ELF-1 (cell line): ENCODE measurements around the gene F8A3.
"Not testable (repeated sequence)": the region's sequence is repeated elsewhere in the genome, so short reads cannot be mapped to it uniquely, and the experiment has no call there.

Experiments used
- DNase-seq: peaks from one replicate; pipeline ENCODE4 v3.0.0-alpha.2; 2016; ENCODE audit warnings: low read depth, low spot score

Gene F8A3

DNA sequence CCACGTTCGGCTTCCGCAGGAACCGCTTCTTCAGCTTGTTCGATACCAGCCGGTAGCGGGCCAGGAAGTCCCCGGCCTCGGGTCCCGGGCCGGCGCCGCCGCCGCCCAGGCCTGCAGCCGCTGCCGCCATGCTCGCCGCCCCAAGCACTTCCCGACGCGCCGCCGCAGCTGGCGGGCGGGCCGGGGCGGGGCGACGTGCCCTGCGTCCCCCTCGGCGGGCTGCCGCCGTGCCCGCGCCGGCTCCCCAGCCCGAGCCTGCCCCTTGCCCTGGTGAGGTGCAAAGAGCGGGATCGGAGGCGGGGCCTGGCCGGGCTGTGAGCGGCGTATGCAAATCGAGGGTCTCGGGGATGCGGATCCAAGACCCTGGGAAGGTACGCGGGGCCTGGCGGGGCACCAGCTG lies at the start of gene F8A3:
F8A3 (minus strand) TSS at position 150 of the 400 bp plus-strand sequence; CDS start at position 130, 20 bp downstream.
- not testable (repeated sequence) for DNase-seq

DNA sequence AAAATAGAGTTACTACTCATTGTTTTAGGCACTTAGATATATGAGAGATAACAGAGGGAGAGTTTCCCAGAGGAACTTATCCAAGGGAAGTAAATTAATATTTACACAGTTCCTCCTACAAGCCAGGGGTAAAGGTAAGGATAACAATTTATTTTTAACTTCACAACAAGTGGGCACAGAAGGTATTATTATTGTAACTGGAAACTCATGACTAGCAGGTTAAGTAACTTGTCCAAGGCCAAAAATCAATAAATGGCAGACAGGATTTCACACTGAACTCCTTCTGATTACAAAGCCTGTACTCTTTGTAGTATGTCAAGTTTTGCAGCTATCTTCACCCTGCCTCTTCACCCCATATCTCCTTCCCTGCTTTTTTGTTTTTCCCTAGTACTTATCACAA lies 46.9 kb upstream of the F8A3 start:
- DNase-seq, result no peak

DNA sequence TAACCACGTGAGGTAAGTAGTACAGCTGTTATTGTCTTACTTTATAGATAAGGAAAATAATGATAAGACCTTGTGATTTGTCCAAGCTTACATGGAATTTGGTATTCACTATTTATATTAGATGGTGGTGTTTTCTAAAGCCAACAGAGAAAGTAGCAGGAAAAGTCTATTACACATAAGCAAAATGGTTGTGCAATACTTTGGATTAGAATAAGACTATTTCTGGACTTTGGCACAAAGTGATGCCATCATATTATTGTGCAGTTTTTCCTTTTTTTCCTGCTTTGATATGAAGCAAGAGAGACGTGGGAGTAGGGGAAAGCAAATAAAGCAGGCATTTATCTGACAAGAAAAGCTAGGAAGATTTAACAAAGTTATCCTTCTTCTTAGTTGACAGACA lies 36.7 kb upstream of the F8A3 start:
- DNase-seq, result not testable (repeated sequence)

DNA sequence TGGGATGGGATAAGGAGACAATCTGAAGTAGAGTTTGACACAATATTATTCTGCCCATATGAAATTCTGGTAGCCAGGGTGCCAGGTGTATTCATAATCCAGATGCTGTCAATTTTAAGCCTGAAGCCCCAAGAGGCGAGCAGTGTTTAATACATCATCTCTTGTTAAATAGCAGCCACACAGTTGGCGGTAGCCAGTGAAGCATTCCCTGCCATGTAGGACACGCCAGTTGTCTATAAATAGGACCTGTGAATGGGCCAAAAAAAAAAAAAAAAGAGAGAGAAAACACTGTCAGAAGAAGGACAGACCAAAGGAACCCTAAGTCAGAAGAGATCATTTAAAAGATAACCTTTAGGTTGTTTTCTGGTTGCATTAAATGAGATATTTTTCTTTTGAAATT lies 33.0 kb upstream of the F8A3 start:
- DNase-seq, result not testable (repeated sequence)

DNA sequence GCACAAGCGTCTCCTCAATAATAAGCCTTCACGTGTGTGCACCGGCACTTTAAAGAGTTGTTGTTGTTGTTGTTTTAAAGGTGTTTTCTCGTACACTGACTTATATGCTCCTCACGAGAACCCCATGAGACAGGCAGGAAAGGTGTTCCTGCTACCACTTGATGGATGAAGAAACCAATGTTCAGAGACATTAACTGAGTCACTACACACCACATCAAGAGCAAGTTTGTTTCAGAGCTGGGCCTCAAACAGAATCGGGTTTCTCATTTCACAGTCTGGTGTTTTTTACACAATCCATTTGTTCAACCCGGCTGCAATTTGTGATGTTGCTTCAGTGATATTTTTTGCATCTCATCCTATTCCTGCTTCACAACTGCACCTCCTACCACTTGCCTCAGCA lies 18.7 kb upstream of the F8A3 start:
- not testable (repeated sequence) for DNase-seq

DNA sequence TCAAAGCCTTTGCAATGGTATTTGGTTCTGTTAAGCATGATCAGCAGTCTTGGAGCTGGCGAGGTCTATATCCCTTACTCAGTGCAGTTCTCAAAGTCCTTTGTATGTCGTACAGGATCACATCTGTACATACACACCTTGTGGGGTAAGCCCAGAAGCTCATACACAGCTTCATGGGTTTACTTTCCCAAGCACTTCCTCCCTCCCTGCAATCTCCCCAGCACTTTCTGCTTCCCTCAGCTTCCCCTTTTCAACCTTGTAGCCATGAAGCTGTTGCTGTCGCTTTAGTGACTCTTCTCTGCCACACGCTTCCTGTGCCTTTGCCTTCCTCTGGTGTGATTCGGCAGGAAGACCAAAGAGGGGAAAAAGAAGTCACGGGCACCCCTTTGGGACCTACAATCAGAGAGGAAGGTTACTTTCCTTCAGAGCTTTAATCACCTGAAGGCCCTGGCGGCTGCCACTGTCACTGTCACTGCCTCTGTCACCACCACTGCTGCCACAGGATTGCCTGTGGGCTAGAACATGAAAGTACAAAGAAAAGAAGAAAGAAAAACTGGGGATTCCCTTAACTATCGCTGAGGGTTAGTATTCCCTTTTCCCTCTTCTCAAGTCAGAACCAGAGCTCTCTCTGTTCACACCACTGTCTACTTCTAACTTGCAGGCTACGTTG lies 8.0 kb upstream of the F8A3 start:
- not testable (repeated sequence) for DNase-seq

DNA sequence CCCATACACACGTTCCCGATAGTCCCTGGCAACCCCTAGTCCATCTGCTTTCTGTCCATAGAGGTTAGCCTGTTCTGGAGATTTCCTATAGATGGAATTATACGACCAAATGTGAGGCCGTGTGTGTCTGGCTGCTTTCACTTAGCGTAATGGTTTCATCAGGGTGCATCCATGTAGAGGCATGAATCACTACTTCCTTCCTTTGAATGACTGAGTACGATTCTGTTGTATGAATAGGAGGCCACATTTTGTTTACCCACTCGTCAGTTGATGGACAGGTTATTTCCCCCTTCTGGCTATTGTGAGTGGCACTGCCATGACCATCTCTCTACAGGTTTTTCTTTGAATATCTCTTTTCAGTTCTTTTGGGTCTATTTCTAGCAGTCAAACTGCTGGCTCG lies 2.1 kb upstream of the F8A3 start:
- not testable (repeated sequence) for DNase-seq

DNA sequence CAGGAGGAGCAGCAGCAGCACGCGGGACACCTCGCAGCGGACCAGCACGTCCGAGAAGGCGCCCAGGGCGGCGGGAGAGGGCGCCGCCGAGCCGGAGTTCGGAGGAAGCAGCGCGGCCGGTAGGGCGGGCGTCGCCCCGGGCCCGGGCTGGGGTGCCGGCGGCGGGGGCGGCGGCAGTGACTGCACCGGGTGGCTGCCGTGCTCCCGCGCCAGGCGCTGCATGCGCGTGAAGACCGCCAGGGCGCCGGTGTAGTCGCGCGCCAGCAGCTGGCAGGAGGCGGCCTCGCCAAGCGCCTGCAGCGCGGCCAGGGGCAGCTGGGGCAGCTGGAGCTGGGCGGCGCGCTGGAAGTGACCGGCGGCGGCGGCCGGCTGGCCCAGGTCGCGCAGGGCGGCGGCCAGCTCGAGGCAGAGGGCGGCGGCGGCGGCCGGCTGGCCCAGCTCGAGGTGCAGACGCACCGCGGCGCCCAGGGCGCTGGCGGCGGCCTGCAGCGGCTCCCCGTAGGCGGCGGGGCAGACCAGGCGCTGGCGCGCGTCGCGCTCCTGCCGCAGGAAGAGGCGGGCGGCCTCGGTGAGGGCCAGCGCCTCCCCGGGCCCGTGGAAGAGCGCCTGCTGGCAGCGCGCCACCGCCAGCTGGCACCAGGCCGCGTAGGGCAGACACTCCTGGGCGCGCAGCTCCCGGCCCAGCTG lies 516 bp downstream of the F8A3 start:
- DNase-seq, result not testable (repeated sequence)

DNA sequence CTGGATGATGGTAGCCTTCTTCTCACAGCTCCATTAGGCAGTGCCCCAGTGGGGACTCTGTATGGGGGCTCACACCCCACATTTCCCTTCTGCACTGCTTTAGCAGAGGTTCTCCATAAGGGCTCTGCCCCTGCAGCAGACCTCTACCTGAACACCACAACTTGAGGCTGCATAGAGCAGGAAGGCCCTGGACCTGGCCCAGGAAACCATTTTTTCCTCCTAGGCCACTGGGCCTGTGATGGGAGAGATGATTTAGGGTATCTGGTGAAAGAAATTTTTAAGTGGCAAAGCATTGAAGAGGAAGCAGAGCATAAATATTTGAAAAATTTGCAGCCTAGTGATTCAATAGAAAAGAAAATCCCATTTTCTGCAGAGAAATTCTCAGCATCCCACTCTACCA lies 17.3 kb downstream of the F8A3 start:
- DNase-seq, result no peak

DNA sequence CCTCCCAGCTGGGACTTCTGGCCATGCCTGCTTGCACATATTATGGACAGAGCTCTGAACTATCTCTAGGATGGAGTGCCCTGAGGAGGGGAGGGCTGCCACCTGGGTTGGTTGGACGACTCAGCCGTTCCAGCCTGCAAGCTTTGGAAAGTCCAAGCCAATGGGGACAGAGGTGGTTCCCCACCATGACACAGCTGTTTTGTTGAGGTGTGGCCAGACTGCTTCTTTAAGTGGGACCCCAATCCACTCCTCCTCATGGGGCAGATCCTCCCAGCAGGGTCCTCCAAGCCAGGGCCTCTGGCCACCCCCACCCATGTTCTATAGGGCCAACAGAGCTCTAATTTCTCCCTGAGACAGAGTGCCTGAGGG lies 22.7 kb downstream of the F8A3 start:
- DNase-seq, result no peak

DNA sequence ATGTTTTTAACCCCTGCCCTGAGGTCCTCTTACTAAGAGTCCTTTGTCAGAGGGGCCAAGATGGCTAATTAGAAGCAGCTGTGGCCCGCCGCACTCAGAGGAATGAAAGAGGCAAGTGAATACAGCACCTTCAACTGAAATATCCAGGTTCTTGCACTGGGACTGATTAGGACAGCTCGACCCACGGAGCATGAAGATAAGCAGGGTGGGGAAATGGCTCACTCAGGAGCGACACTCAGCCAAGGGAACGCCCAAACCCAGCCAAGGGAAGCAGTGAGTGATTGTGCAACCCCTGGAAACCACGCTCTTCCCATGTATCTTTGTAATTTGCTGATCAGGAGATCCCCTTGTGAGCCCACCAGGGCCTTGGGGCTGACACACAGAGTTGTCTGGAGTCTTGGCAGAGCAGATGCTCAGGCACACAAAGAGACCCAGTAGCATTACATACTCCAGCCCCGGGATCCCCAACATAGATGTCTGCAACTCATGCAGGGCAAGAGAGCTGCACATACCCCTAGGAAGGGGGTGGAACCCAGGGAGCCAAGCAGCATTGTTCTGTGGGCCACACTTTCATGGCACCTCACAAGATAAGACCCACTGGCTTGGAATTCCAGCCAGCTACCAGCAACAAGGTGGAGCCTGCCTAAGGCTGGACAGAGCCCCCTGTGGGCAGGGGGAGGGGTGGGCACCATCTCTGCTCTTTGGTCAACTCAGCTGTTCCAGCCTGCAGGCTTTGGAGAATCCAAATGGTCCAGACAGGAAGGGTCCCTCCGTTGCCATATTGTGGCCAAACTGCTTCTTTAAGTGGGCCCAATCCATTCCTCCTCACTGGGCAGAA lies 23.3 kb downstream of the F8A3 start:
- no peak for DNase-seq

DNA sequence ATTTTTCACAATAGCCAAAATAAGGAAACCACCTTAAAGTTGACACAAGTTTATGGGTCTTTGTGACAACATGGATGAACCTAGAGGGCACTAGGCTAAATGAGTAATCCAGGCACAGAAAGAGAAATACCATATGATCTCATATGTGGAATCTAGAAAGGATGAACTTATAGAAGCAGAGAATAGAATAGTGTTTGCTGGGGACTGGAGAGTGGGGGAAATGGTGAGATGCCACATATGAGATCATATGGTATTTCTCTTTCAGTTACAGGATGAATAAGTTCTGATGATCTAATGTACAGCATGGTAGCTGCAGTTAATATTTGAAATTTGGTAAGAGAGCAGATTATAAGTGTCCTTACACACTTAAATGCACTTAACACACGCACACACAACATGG lies 40.7 kb downstream of the F8A3 start:
- DNase-seq, result no peak
